CD14-positive monocyte (primary cell): ENCODE measurements around the gene GSTO2. TPM values are rescaled to one million over a fixed set of nuclear protein-coding genes. Genes with fewer than 3 reads are reported as not detected.

Experiments used
- DNase-seq, 3 donors: peaks; one replicate each; pipeline ENCODE4 v3.0.0-alpha.2; 2011 to 2022
- H2AFZ ChIP-seq: 2 replicates; pipeline ENCODE4 v1.6.0; 2012; ENCODE audit warnings: mild to moderate bottlenecking, low read depth, low read length, inconsistent platforms; ENCODE audit not compliant: insufficient read depth, poor library complexity, severe bottlenecking
- H3K27ac ChIP-seq, 2 donors: 1 replicate in 1 of 2; 2 replicates in 1 of 2; pipeline ENCODE4 v1.5.1; 2012 to 2013; ENCODE audit warnings: low read length in 2 of 2, control low read depth in 1 of 2, inconsistent platforms in 1 of 2, low read depth in 1 of 2, mild to moderate bottlenecking in 1 of 2
- H3K27me3 ChIP-seq, 2 donors: one replicate each; pipeline versions ENCODE4 v1.6.0 to v1.6.1; 2011 to 2013; ENCODE audit warnings: low read length in 2 of 2; ENCODE audit not compliant: control insufficient read depth in 2 of 2, insufficient read depth in 2 of 2
- H3K36me3 ChIP-seq, 2 donors: replicated peaks in 1 of 2; 1 replicate in 1 of 2; 2 replicates in 1 of 2; pipeline versions ENCODE4 v1.5.1 to v1.6.1; 2012 to 2013; ENCODE audit warnings: low read length in 2 of 2, control low read depth in 1 of 2, inconsistent platforms in 1 of 2, mild to moderate bottlenecking in 1 of 2; ENCODE audit not compliant: insufficient read depth in 2 of 2, control insufficient read depth in 1 of 2
- H3K4me1 ChIP-seq, 2 donors: 1 replicate in 1 of 2; 2 replicates in 1 of 2; pipeline versions ENCODE4 v1.5.1 to v1.6.1; 2012 to 2013; ENCODE audit warnings: low read length in 2 of 2, control low read depth in 1 of 2, inconsistent platforms in 1 of 2, mild to moderate bottlenecking in 1 of 2, moderate library complexity in 1 of 2; ENCODE audit not compliant: insufficient read depth in 2 of 2, control insufficient read depth in 1 of 2
- H3K4me2 ChIP-seq: replicated peaks from 2 replicates; pipeline ENCODE3; 2012; ENCODE audit warnings: low read length, moderate library complexity, mild to moderate bottlenecking; ENCODE audit not compliant: poor library complexity, severe bottlenecking; ENCODE audit errors: extremely low read depth
- H3K4me3 ChIP-seq, 3 experiments: fragments of 200-600 bp in 1 of 3; sonication (generic) in 1 of 3; replicated peaks in 1 of 3; 1 replicate in 2 of 3; 2 replicates in 1 of 3; pipeline ENCODE4 v1.5.1; 2011 to 2013; ENCODE audit warnings: low read length in 3 of 3, mild to moderate bottlenecking in 3 of 3, control low read depth in 2 of 3, low read depth in 2 of 3, inconsistent platforms in 1 of 3, moderate library complexity in 1 of 3
- H3K79me2 ChIP-seq: 2 replicates; pipeline ENCODE4 v1.6.0; 2012; ENCODE audit warnings: mild to moderate bottlenecking, control low read depth, inconsistent platforms, low read length, moderate library complexity; ENCODE audit not compliant: insufficient read depth
- H3K9ac ChIP-seq: 2 replicates; pipeline ENCODE4 v1.6.0; 2017; ENCODE audit warnings: low read length, mild to moderate bottlenecking; ENCODE audit not compliant: insufficient read depth, poor library complexity, severe bottlenecking
- H3K9me3 ChIP-seq, 2 donors: replicated peaks in 1 of 2; 1 replicate in 1 of 2; 2 replicates in 1 of 2; pipeline versions ENCODE4 v1.5.1 to v1.6.1; 2012 to 2013; ENCODE audit warnings: low read length in 2 of 2, control low read depth in 1 of 2; ENCODE audit not compliant: control insufficient read depth in 1 of 2, insufficient read depth in 1 of 2
- H4K20me1 ChIP-seq: 2 replicates; pipeline ENCODE4 v1.6.0; 2012; ENCODE audit warnings: mild to moderate bottlenecking, low read length, control low read depth, moderate library complexity; ENCODE audit not compliant: insufficient read depth
- H3K27ac Mint-ChIP-seq, 7 donors: one replicate each; pipeline ENCODE4 v1.8.0; 2020; ENCODE audit warnings: mild to moderate bottlenecking in 7 of 7, mixed read lengths in 7 of 7, moderate library complexity in 6 of 7, inconsistent platforms in 2 of 7
- H3K27me3 Mint-ChIP-seq, 3 donors: one replicate each; pipeline ENCODE4 v1.8.0; 2021 to 2022; ENCODE audit warnings: low read depth in 3 of 3, mild to moderate bottlenecking in 3 of 3, mixed read lengths in 3 of 3, moderate library complexity in 3 of 3, inconsistent platforms in 1 of 3
- H3K36me3 Mint-ChIP-seq, 2 donors: one replicate each; pipeline ENCODE4 v1.8.0; 2020; ENCODE audit warnings: mixed read lengths in 2 of 2, inconsistent platforms in 1 of 2, mild to moderate bottlenecking in 1 of 2
- H3K4me1 Mint-ChIP-seq: one replicate; pipeline ENCODE4 v1.8.0; 2020; ENCODE audit warnings: mild to moderate bottlenecking, mixed read lengths
- H3K4me3 Mint-ChIP-seq, 2 donors: one replicate each; pipeline ENCODE4 v1.8.0; 2020; ENCODE audit warnings: mild to moderate bottlenecking in 2 of 2, mixed read lengths in 2 of 2, moderate library complexity in 1 of 2
- H3K9me3 Mint-ChIP-seq, 7 donors: one replicate each; pipeline ENCODE4 v1.8.0; 2020 to 2022; ENCODE audit warnings: mixed read lengths in 7 of 7, mild to moderate bottlenecking in 6 of 7, moderate library complexity in 6 of 7, inconsistent platforms in 2 of 7
- CTCF ChIP-seq: fragments of 200-600 bp; IDR thresholded peaks from one replicate; pipeline ENCODE4 v1.8.0; 2022; ENCODE audit warnings: antibody characterized with exemption, mild to moderate bottlenecking
- WGBS: methylation state at CpG from one replicate; pipeline ENCODE4 v1.1.5; 2013; ENCODE audit warnings: missing lambda C conversion rate; ENCODE audit not compliant: insufficient coverage; 5-methylcytosine and 5-hydroxymethylcytosine counted together
- intact Hi-C, 2 donors: fragments of 100-400 bp; cut with micrococcal nuclease; formaldehyde crosslinking; loops; one replicate each; pipeline versions ENCODE4 v1.15.0 to v1.15.1; 2023
- polyA plus RNA-seq, 3 donors: library from polyadenylated mRNA; depleted of rRNA in 1 of 3; unstranded in 2 of 3; stranded (reverse) in 1 of 3; fragments of 300-500 nt in 2 of 3; fragments of >200 nt in 1 of 3; fragmentation: Illumina TruSeq in 2 of 3; gene quantifications; 1 replicate in 2 of 3; 2 replicates in 1 of 3; pipeline ENCODE4 v1.2.3, GENCODE V29; 2012 to 2021

The GSTO2 gene
- polyA plus RNA-seq, 3 donors = 0.16 to 0.26 TPM; not detected in 1

- no peak for TF ChIP-seq CTCF
- Mint-ChIP-seq H3K27me3 (no peaks in the 10 kb centered on the region), H3K36me3 (peaks cover 69 to 73% of the 10 kb centered on the region in 2 donors), H3K4me3 (no peak overlapping the region), H3K4me1 (peaks cover 32% of the 10 kb centered on the region), H3K9me3 (no peaks in the 10 kb centered on the region), H3K27ac (peak overlapping the region in 3 of 7 donors; percentile 18 to 37 (median 19))
- H3K9me3 ChIP-seq = no peaks in the 10 kb centered on the region
- 96% methylated on average over 11 of the region's 15 CpGs for WGBS
- H3K4me2 ChIP-seq = no peak overlapping the region
- peaks cover 54% of the 10 kb centered on the region for H3K79me2 ChIP-seq
- intact Hi-C loops = loop anchor here in 1 of 2 donors (5.0 to 10.0 kb wide), 2 partner anchors 37 to 265 kb away; no protein-coding TSS in a partner anchor
- H3K27me3 ChIP-seq = no peaks in the 10 kb centered on the region
- no peak overlapping the region for H2AFZ ChIP-seq
- H3K36me3 ChIP-seq = peaks cover 53 to 75% of the 10 kb centered on the region in 2 donors
- peaks cover 9 to 17% of the 10 kb centered on the region in 2 donors for H3K4me1 ChIP-seq
- no peak for DNase-seq
- no peak overlapping the region for H3K9ac ChIP-seq
- peaks cover 87% of the 10 kb centered on the region for H4K20me1 ChIP-seq
- H3K27ac ChIP-seq = peak overlapping the region in 1 of 2 donors; percentile 33
- no peak overlapping the region for H3K4me3 ChIP-seq
Measured at GRCh38 chr10:104309980-104310978, 41.3 kb downstream of the GSTO2 start.

DNA sequence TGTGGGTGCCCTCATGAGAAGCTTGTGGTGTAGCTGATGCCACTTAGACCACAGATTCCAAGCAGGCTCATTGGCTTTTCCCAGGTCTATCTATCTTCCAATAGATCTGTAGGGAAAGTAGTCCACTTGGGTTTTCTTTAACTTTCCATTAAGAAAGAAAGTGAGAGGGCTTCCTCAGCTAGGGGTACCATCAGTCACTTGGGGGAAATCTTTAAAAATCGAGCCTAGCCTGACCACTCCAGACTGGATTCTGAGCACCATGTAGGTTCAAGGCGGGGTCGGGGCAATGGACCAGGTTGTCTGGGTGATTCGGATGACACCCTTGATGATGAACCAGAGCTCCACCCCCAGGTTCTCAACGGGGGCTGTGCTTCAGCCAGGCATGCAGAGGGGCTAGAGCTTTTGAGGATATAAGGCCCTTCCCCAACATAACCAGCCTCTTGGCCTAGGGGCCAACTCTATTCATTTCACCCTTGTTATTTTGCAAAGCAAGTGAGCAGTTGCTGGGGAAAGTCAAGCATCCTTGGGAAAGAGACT is 42.3 kb downstream of the GSTO2 start:
- peaks cover 64% of the 10 kb centered on the region for H3K79me2 ChIP-seq
- no peak for TF ChIP-seq CTCF
- no peak for DNase-seq
- Mint-ChIP-seq H3K9me3 (no peaks in the 10 kb centered on the region), H3K27me3 (no peaks in the 10 kb centered on the region), H3K36me3 (peaks cover 79 to 82% of the 10 kb centered on the region in 2 donors), H3K4me1 (peaks cover 24% of the 10 kb centered on the region), H3K27ac (peak overlapping the region in 3 of 7 donors; percentile 4 to 79 (median 13)), H3K4me3 (no peak overlapping the region)
- no peaks in the 10 kb centered on the region for H3K27me3 ChIP-seq
- no peak overlapping the region for H3K4me2 ChIP-seq
- intact Hi-C loops = no loop called here
- H3K9ac ChIP-seq = no peak overlapping the region
- H3K36me3 ChIP-seq = peaks cover 62 to 84% of the 10 kb centered on the region in 2 donors
- peaks cover 96% of the 10 kb centered on the region for H4K20me1 ChIP-seq
- H3K4me3 ChIP-seq = no peak overlapping the region
- H2AFZ ChIP-seq = no peak overlapping the region
- WGBS = 96% methylated on average over 4 of the region's 5 CpGs
- peaks cover 0 to 8% of the 10 kb centered on the region in 2 donors for H3K4me1 ChIP-seq
- no peaks in the 10 kb centered on the region for H3K9me3 ChIP-seq
- H3K27ac ChIP-seq = peak overlapping the region in 1 of 2 donors; percentile 33
